HL-60 (cell line): ENCODE data around the gene SVIL.
"Not testable (repeated sequence)": the region's sequence is repeated elsewhere in the genome, so short reads cannot be mapped to it uniquely, and the experiment has no call there.

Experiments
- DNase-seq, 2 experiments: peaks; one replicate each; pipeline ENCODE4 v3.0.0-alpha.2; 2010 to 2020; ENCODE audit warnings: low read depth in 1 of 2, low spot score in 1 of 2
- H3K27ac ChIP-seq: fragments of 250-450 bp; sonication (Bioruptor Pico); replicated peaks from 2 replicates; pipeline ENCODE4 v1.5.1; 2020; ENCODE audit warnings: mild to moderate bottlenecking, moderate library complexity
- H3K27me3 ChIP-seq: fragments of 250-450 bp; sonication (Bioruptor Pico); 2 replicates; pipeline ENCODE4 v1.5.1; 2021; ENCODE audit warnings: mild to moderate bottlenecking, moderate library complexity; ENCODE audit not compliant: insufficient read depth, poor library complexity, severe bottlenecking
- H3K4me3 ChIP-seq: replicated peaks from 2 replicates; pipeline ENCODE4 v1.5.1; 2011; ENCODE audit warnings: mild to moderate bottlenecking, control low read depth, low read length; ENCODE audit not compliant: insufficient read depth
- GABPA ChIP-seq: IDR thresholded peaks from 2 replicates; pipeline ENCODE4 v1.6.1; 2012; ENCODE audit warnings: low read depth
- POLR2AphosphoS5 ChIP-seq: IDR thresholded peaks from 2 replicates; pipeline ENCODE4 v1.6.1; 2012; ENCODE audit warnings: low read depth
- SPI1 ChIP-seq: IDR thresholded peaks from 2 replicates; pipeline ENCODE4 v1.6.1; 2012; ENCODE audit warnings: low read depth, mild to moderate bottlenecking, borderline replicate concordance
- TF ChIP-seq, protein P1 (sequence below): IDR thresholded peaks from 2 replicates; pipeline ENCODE4 v1.6.1; 2012; ENCODE audit warnings: low read depth; ENCODE audit not compliant: insufficient replicate concordance
- TF ChIP-seq, protein P2 (sequence below): IDR thresholded peaks from one replicate; pipeline ENCODE4 v1.5.1; 2011; ENCODE audit warnings: low read length, control low read depth, inconsistent platforms; ENCODE audit not compliant: insufficient read depth

SVIL gene

GRCh38 chr10:29512425-29512974, 122.3 kb downstream of the SVIL start:
- Histone ChIP-seq H3K4me3 (no peak overlapping the region), H3K27ac (no peak overlapping the region), H3K27me3 (no peaks in the 10 kb centered on the region)
- TF ChIP-seq GABPA = no peak
- no peak for DNase-seq

DNA sequence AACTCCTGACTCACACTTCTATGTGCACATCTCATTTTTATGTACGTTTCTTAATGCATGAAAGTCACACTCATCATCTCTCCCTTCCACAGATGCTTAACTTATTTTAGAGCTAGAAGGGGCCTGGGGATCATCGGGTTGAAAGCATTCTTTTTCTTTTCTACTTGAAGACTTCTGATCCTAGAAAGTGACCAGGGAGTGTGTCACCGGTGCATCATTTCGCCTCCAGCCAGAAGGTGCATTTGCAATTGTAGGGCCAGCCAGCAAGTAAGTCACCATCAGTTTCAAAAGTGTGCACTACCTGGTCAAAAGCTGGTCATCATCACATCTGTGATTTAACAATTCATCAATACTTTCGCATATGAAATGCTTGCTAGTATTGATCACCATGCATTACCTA, 123.0 kb downstream of the SVIL start:
- DNase-seq, H3K27ac ChIP-seq, H3K4me3 ChIP-seq, H3K27me3 ChIP-seq: not testable (repeated sequence)

DNA sequence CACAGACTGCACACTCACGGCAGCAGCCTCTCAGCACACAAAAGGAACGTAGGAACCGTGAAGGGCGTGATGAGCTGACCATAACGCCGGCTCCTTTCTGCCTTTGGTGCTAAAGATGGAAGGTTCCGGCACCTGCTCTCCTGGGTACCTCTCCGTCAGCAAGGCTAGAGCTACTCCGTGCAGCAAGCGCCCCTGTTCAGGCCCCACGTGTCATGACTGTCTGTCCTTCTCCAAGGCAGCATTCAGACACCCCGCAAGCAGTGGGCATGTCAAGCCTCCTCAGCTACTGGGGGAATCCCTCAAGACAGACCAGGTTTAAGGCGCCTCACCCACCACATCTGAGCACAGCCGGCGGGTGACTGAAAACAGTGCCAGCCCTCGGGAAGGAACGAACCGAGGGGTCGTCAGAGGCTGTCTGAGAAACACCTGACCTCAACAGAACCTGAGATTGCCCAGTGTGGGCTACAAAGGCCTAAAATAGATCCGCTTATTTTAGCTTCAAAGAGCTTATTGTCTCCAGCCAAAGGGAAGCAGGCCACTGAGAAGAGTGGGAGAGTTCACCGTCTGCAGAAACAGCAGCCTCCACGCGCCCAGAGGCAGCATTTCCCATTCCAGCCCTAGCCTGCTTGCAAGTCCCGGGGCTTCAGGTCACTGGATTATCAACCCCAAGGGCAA, 124.2 kb downstream of the SVIL start:
- not testable (repeated sequence) for H3K27ac ChIP-seq, H3K4me3 ChIP-seq, H3K27me3 ChIP-seq, DNase-seq

- no peak for TF ChIP-seq SPI1
- TF ChIP-seq, protein P1, sequence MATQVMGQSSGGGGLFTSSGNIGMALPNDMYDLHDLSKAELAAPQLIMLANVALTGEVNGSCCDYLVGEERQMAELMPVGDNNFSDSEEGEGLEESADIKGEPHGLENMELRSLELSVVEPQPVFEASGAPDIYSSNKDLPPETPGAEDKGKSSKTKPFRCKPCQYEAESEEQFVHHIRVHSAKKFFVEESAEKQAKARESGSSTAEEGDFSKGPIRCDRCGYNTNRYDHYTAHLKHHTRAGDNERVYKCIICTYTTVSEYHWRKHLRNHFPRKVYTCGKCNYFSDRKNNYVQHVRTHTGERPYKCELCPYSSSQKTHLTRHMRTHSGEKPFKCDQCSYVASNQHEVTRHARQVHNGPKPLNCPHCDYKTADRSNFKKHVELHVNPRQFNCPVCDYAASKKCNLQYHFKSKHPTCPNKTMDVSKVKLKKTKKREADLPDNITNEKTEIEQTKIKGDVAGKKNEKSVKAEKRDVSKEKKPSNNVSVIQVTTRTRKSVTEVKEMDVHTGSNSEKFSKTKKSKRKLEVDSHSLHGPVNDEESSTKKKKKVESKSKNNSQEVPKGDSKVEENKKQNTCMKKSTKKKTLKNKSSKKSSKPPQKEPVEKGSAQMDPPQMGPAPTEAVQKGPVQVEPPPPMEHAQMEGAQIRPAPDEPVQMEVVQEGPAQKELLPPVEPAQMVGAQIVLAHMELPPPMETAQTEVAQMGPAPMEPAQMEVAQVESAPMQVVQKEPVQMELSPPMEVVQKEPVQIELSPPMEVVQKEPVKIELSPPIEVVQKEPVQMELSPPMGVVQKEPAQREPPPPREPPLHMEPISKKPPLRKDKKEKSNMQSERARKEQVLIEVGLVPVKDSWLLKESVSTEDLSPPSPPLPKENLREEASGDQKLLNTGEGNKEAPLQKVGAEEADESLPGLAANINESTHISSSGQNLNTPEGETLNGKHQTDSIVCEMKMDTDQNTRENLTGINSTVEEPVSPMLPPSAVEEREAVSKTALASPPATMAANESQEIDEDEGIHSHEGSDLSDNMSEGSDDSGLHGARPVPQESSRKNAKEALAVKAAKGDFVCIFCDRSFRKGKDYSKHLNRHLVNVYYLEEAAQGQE = no peak
- no peak for TF ChIP-seq POLR2AphosphoS5
- TF ChIP-seq, protein P2, sequence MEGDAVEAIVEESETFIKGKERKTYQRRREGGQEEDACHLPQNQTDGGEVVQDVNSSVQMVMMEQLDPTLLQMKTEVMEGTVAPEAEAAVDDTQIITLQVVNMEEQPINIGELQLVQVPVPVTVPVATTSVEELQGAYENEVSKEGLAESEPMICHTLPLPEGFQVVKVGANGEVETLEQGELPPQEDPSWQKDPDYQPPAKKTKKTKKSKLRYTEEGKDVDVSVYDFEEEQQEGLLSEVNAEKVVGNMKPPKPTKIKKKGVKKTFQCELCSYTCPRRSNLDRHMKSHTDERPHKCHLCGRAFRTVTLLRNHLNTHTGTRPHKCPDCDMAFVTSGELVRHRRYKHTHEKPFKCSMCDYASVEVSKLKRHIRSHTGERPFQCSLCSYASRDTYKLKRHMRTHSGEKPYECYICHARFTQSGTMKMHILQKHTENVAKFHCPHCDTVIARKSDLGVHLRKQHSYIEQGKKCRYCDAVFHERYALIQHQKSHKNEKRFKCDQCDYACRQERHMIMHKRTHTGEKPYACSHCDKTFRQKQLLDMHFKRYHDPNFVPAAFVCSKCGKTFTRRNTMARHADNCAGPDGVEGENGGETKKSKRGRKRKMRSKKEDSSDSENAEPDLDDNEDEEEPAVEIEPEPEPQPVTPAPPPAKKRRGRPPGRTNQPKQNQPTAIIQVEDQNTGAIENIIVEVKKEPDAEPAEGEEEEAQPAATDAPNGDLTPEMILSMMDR = no peak
- TF ChIP-seq GABPA = no peak
- Histone ChIP-seq H3K27ac (no peak overlapping the region), H3K27me3 (no peaks in the 10 kb centered on the region), H3K4me3 (no peak overlapping the region)
- DNase-seq = no peak
Observed at GRCh38 chr10:29508554-29509244, 126.1 kb downstream of the SVIL start.

DNA sequence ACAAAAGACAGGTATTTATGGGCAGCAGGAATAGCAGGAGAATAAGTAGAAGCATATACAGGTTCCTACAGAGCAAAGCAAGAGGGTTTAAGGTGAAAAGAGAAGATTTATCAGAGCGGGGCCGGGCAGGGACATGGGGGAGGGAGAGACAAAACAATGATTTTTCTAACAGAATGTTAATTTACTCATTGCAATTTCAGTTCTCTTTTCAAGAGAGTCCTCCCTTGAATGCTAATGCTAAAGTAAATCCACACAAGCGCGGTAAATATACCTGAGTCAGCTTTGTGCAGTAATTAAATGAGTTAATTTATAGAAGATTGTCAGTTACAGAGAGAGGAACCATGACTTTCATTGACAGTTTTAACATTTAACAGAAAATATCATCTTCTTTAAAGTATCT, 127.0 kb downstream of the SVIL start:
- H3K27me3 ChIP-seq, H3K4me3 ChIP-seq, H3K27ac ChIP-seq, DNase-seq: not testable (repeated sequence)

DNA sequence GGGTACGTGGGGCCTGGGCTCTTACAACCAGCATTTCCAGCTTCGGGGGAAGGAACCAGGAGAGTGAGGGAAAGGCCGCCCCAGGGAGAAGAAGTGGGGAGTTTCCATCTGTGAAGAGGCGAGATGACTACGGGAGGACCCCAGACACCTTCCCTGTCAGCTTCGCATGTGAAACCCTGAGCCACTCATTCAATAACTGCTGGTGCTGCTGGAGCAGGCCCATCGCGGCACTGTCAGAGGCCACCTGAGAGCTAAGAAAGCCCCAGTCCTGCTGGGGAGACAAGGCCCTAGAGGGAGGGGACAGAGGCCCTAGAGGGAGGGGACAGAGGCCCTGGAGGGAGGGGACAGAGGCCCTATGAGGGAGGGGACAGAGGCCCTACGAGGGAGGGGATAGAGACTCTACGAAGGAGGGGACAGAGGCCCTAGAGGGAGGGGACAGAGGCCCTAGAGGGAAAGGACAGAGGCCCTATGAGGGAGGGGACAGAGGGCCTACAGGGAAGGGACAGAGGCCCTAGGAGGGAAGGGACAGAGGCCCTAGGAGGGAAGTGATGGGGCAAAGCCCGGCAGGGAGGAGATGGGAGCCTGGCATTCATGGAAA, 128.3 kb downstream of the SVIL start:
- not testable (repeated sequence) for H3K4me3 ChIP-seq, H3K27me3 ChIP-seq, H3K27ac ChIP-seq, DNase-seq

DNA sequence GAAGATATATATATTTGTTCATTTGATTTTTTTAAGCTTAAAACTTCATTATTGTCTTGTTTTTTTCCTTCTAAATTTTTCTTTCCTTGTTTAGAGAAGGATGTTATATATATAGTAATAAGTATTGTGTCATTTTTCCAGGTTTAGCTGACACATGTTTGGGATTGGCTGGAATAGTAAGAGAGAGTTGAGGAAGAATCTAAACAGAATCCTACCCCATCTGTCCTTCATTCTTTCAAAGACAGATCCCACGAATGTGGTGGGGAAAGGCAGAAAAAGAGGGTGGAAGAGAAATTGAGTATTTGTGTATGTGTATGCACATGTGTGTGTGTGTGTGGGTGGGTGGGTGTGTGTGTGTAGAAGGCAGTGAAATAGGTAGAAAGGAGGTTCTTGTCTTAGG, 132.4 kb downstream of the SVIL start:
- no peak for DNase-seq
- H3K27ac ChIP-seq = no peak overlapping the region
- no peaks in the 10 kb centered on the region for H3K27me3 ChIP-seq
- H3K4me3 ChIP-seq = no peak overlapping the region
- TF ChIP-seq POLR2AphosphoS5 = no peak
- TF ChIP-seq, protein P1 = no peak
- TF ChIP-seq SPI1 = no peak
- TF ChIP-seq, protein P2 = no peak
- TF ChIP-seq GABPA = no peak
